Right lobe of liver (tissue), 4 donors: ENCODE data around the gene MAP7D1.

Experiments used
- CTCF ChIP-seq, 4 donors: fragments of 200-600 bp in 3 of 4; fragments of 450-650 bp in 1 of 4; IDR thresholded peaks; one replicate each; pipeline versions ENCODE4 v1.5.1 to v1.8.0; 2016 to 2022; ENCODE audit warnings: antibody characterized with exemption in 4 of 4, mild to moderate bottlenecking in 2 of 4
- POLR2A ChIP-seq: fragments of 450-650 bp; IDR thresholded peaks from one replicate; pipeline ENCODE4 v1.6.1; 2017; ENCODE audit warnings: antibody characterized with exemption, mild to moderate bottlenecking
- donor health status: DM: no; HTN: no; CAD: no.
- donor health status: DM: no; HTN: no; CAD: no.
- donor health status: DM: no; HTN: yes; CAD: no.

- TF ChIP-seq POLR2A (no peak), CTCF (IDR thresholded peaks at IDR 0.05) (no peak)
Observed at GRCh38 chr1:36107394-36107793, 48.6 kb upstream of the MAP7D1 start.
